Colon (tissue), 2 donors: ENCODE measurements around the gene DPP6.

ENCODE experiments used
- FAIRE-seq: peaks from 2 replicates; lab custom pipeline; 2012; peaks lifted over from hg19 to GRCh38; lab: Jason Lieb, UNC
- donor health status: control.
- donor health status: control.

DPP6 gene

GRCh38 chr7:154769001-154769400, 716.8 kb downstream of the DPP6 start:
- no peak for FAIRE-seq

GRCh38 chr7:154769527-154769926, 717.3 kb downstream of the DPP6 start:
- FAIRE-seq, result no peak

- no peak for FAIRE-seq
Measured at GRCh38 chr7:154770361-154770760, 718.2 kb downstream of the DPP6 start.

- FAIRE-seq, result no peak
Measured at GRCh38 chr7:154770962-154771361, 718.8 kb downstream of the DPP6 start.

- no peak for FAIRE-seq
Measured at GRCh38 chr7:154774303-154774969, 722.2 kb downstream of the DPP6 start.

GRCh38 chr7:154775681-154776080, 723.5 kb downstream of the DPP6 start:
- FAIRE-seq, result no peak

GRCh38 chr7:154776350-154776749, 724.2 kb downstream of the DPP6 start:
- no peak for FAIRE-seq

- FAIRE-seq, result no peak
Measured at GRCh38 chr7:154777023-154777422, 724.8 kb downstream of the DPP6 start.

- no peak for FAIRE-seq
Measured at GRCh38 chr7:154777489-154777888, 725.3 kb downstream of the DPP6 start.

GRCh38 chr7:154777908-154778307, 725.7 kb downstream of the DPP6 start:
- FAIRE-seq, result no peak

- no peak for FAIRE-seq
Measured at GRCh38 chr7:154781369-154782303, 729.4 kb downstream of the DPP6 start.

- FAIRE-seq, result no peak
Measured at GRCh38 chr7:154783281-154783909, 731.2 kb downstream of the DPP6 start.

- no peak for FAIRE-seq
Measured at GRCh38 chr7:154785898-154786297, 733.7 kb downstream of the DPP6 start.

GRCh38 chr7:154789404-154789803, 737.2 kb downstream of the DPP6 start:
- FAIRE-seq, result no peak

- FAIRE-seq, result no peak
Measured at GRCh38 chr7:154791611-154792010, 739.4 kb downstream of the DPP6 start.

GRCh38 chr7:154792436-154793055, 740.3 kb downstream of the DPP6 start:
- FAIRE-seq, result no peak

- FAIRE-seq, result no peak
Measured at GRCh38 chr7:154794147-154794780, 742.1 kb downstream of the DPP6 start.

- no peak for FAIRE-seq
Measured at GRCh38 chr7:154795014-154795413, 742.8 kb downstream of the DPP6 start.

GRCh38 chr7:154795437-154795836, 743.2 kb downstream of the DPP6 start:
- FAIRE-seq, result no peak

- no peak for FAIRE-seq
Measured at GRCh38 chr7:154804449-154804848, 752.3 kb downstream of the DPP6 start.

GRCh38 chr7:154812027-154812426, 759.8 kb downstream of the DPP6 start:
- FAIRE-seq, result no peak
